Measurements from ENCODE around the gene TMF1.

GRCh38 chr3:68974711-68975110 lies 77.4 kb downstream of the TMF1 start:
- TF ChIP-seq CTCF (IDR thresholded peaks at IDR 0.05; ENCODE audit: low read depth, low read length) (no peak), POLR2A (IDR thresholded peaks at IDR 0.05; ENCODE audit: extremely low read depth, insufficient read length) (no peak), MYC (IDR thresholded peaks at IDR 0.05; ENCODE audit: low read depth, low read length) (no peak)
